GM12878 (cell line): Measurements from ENCODE around the gene NOVA2. TPM values are rescaled to one million over a fixed set of nuclear protein-coding genes. Genes with fewer than 3 reads are reported as not detected.

Source experiments
- ATAC-seq: fragments of 200-7000 bp; cut with Tn5 transposase; 3 replicates; pipeline ENCODE4 v1.9.1; 2020; ENCODE audit warnings: mild to moderate bottlenecking, moderate library complexity
- BruUV-seq: library from RNA; stranded (reverse); fragments of 400-500 nt; replicated peaks from 2 replicates; lab custom pipeline; 2021; lab: Mats Ljungman, UMichigan
- CTCF ChIA-PET: fragments of 300-600 bp; sonication (Branson Sonifier 250); formaldehyde crosslinking; extraction: SDS; loops from one replicate; lab custom pipeline; 2021; ENCODE audit warnings: inconsistent platforms; lab: Yijun Ruan, JAX
- POLR2A ChIA-PET: fragments of 350-600 bp; formaldehyde crosslinking; extraction: SDS; loops from one replicate; lab custom pipeline; 2021; ENCODE audit warnings: inconsistent platforms; lab: Charles Lee
- RAD21 ChIA-PET: fragments of 300-600 bp; sonication (Branson Sonifier 250); formaldehyde crosslinking; loops from one replicate; lab custom pipeline; 2023; ENCODE audit warnings: antibody characterized with exemption; ENCODE audit not compliant: unreplicated experiment; lab: Charles Lee
- SMC1A ChIA-PET: fragments of 300-600 bp; sonication (Branson Sonifier 250); formaldehyde crosslinking; loops from one replicate; lab custom pipeline; 2023; ENCODE audit not compliant: unreplicated experiment, uncharacterized antibody; lab: Charles Lee
- DNase-seq: peaks from one replicate; pipeline ENCODE4 v3.0.0-alpha.2; 2011; ENCODE audit warnings: low read depth, low spot score
- FAIRE-seq: peaks from 3 replicates; lab custom pipeline; 2011; peaks lifted over from hg19 to GRCh38; lab: Jason Lieb, UNC
- H2AFZ ChIP-seq: 2 replicates; pipeline ENCODE4 v1.6.0; 2011; ENCODE audit warnings: low read depth, low read length, control low read depth; ENCODE audit not compliant: control insufficient read depth
- H3K27ac ChIP-seq: 2 replicates; pipeline ENCODE4 v1.5.1; 2011; ENCODE audit warnings: control low read depth; ENCODE audit not compliant: control insufficient read depth, insufficient read depth
- H3K27me3 ChIP-seq, 2 experiments: replicated peaks in 1 of 2; 2 replicates each; pipeline versions ENCODE4 v1.6.0 to v1.6.1; 2011; ENCODE audit warnings: low read length in 1 of 2; ENCODE audit not compliant: control insufficient read depth in 2 of 2, insufficient read depth in 2 of 2
- H3K36me3 ChIP-seq, 2 experiments: 2 replicates each; pipeline ENCODE4 v1.5.1; 2011; ENCODE audit warnings: low read length in 1 of 2; ENCODE audit not compliant: control insufficient read depth in 2 of 2, insufficient read depth in 2 of 2
- H3K4me1 ChIP-seq: 2 replicates; pipeline ENCODE4 v1.6.1; 2011; ENCODE audit warnings: mild to moderate bottlenecking, low read length, moderate library complexity, mixed read lengths; ENCODE audit not compliant: control insufficient read depth, insufficient read depth
- H3K4me2 ChIP-seq: 2 replicates; pipeline ENCODE4 v1.6.0; 2011; ENCODE audit warnings: control low read depth; ENCODE audit not compliant: control insufficient read depth, insufficient read depth
- H3K4me3 ChIP-seq: fragments of 200-600 bp; sonication (generic); 2 replicates; pipeline ENCODE4 v1.5.1; 2016
- H3K79me2 ChIP-seq: 2 replicates; pipeline ENCODE4 v1.6.0; 2011; ENCODE audit warnings: low read length; ENCODE audit not compliant: control insufficient read depth, insufficient read depth
- H3K9ac ChIP-seq: 2 replicates; pipeline ENCODE4 v1.8.0; 2011; ENCODE audit warnings: low read length, control low read depth, mixed read lengths; ENCODE audit not compliant: control insufficient read depth, insufficient read depth
- H3K9me3 ChIP-seq: replicated peaks from 3 replicates; pipeline ENCODE4 v1.5.1; 2011; ENCODE audit warnings: mild to moderate bottlenecking, low read length; ENCODE audit not compliant: control insufficient read depth, insufficient read depth
- H4K20me1 ChIP-seq: 2 replicates; pipeline ENCODE4 v1.6.0; 2011; ENCODE audit not compliant: control insufficient read depth, insufficient read depth
- FOS ChIP-seq: IDR thresholded peaks from 3 replicates; pipeline ENCODE4 v1.6.1; 2011; ENCODE audit warnings: borderline replicate concordance; ENCODE audit not compliant: insufficient read length; ENCODE audit errors: extremely low read depth
- RCOR1 ChIP-seq: conservative IDR thresholded peaks from 2 replicates; pipeline ENCODE4 v1.6.1; 2012; ENCODE audit warnings: low read depth, low read length, improper control_type of control experiment
- ZBED1 ChIP-seq: IDR thresholded peaks from 2 replicates; pipeline ENCODE4 v1.6.1; 2016; ENCODE audit warnings: borderline replicate concordance
- ZBTB4 ChIP-seq: fragments of 450-650 bp; formaldehyde crosslinking; IDR thresholded peaks from 2 replicates; pipeline ENCODE4 v1.4.0; 2022; ENCODE audit warnings: mild to moderate bottlenecking, moderate library complexity
- ZNF384 ChIP-seq: IDR thresholded peaks from 2 replicates; pipeline ENCODE4 v1.6.1; 2012; ENCODE audit warnings: low read depth, mild to moderate bottlenecking, low read length, improper control_type of control experiment, borderline replicate concordance
- WGBS: methylation state at CpG from one replicate; pipeline ENCODE4 v1.1.6; 2016; ENCODE audit warnings: low lambda C conversion rate; ENCODE audit not compliant: insufficient replicate concordance, insufficient coverage; ENCODE audit errors: missing lambda C conversion rate; 5-methylcytosine and 5-hydroxymethylcytosine counted together
- in situ Hi-C: fragments of 300-500 bp; cut with MboI; formaldehyde crosslinking; loops from 9 replicates; pipeline ENCODE4 v1.14.3; 2018; ENCODE audit warnings: mixed read lengths
- intact Hi-C: fragments of 100-400 bp; cut with micrococcal nuclease; formaldehyde crosslinking; loops from one replicate; pipeline ENCODE4 v1.14.2; 2022; ENCODE audit not compliant: unreplicated experiment
- polyA plus RNA-seq, 11 experiments: library from polyadenylated mRNA; depleted of rRNA in 4 of 11; unstranded in 6 of 11; stranded (reverse) in 5 of 11; fragments of >200 nt; fragmentation: Nextera tagmentation in 4 of 11; fragmentation: Illumina TruSeq in 1 of 11; extraction: Ambion mirVana in 4 of 11; extraction: Trizol in 1 of 11; gene quantifications; 1 replicate in 1 of 11; 2 replicates in 10 of 11; pipeline versions ENCODE4 v1.2.1 to v1.2.3, GENCODE V29; 2011 to 2016; ENCODE audit warnings: inconsistent platforms in 2 of 11, missing spikeins in 2 of 11, low read depth in 1 of 11
- total RNA-seq, 4 experiments: library from RNA; depleted of rRNA in 3 of 4; stranded (reverse); fragments of >200 nt in 3 of 4; fragmentation: Illumina TruSeq in 1 of 4; extraction: Trizol in 1 of 4; gene quantifications; 2 replicates each; pipeline versions ENCODE4 v1.2.1 to v1.2.3, GENCODE V29; 2013 to 2021
- TF ChIP-seq, protein P1 (sequence below), 3 experiments: IDR thresholded peaks in 2 of 3; conservative IDR thresholded peaks in 1 of 3; 2 replicates each; pipeline ENCODE4 v1.5.1; 2011; ENCODE audit warnings: low read depth in 3 of 3, low read length in 3 of 3, mild to moderate bottlenecking in 3 of 3, control low read depth in 2 of 3, moderate library complexity in 2 of 3, inconsistent platforms in 1 of 3, mixed read lengths in 1 of 3; ENCODE audit not compliant: control insufficient read depth in 2 of 3, insufficient read depth in 1 of 3; ENCODE audit errors: extremely low read depth in 1 of 3

Gene NOVA2
- total and polyA plus RNA-seq, 10 of the 15 experiments (the other 5 are each of a cell fraction or from before 2014, with no cell fraction given) = under 0.01 to 0.44 (median 0.03) TPM; not detected in 4

DNA sequence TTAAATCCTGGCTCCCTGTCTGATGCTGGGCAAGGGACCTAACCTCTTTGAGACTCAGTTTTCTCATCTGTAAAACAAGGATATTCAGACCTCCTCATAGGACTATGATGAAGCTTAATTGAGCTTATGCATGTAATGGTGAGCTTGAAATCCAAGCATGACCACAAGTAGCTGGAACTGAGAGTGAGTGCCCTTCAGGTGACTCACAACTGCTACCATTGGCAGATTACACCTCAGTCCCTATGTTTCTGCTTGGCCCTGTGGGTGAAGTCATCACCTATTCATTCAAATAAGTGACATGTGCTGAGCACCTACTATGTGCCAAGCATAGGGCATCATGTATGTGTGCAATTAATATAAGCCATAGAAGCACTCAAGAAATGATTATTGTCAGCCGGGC is 25.7 kb downstream of the NOVA2 start:
- ATAC-seq (no peak), FAIRE-seq (no peak), DNase-seq (no peak)
- H2AFZ ChIP-seq = no peak overlapping the region
- no peaks in the 10 kb centered on the region; a peak in 1 of 4 replicates for H3K27me3 ChIP-seq
- H3K4me2 ChIP-seq = no peak overlapping the region
- H3K79me2 ChIP-seq = no peaks in the 10 kb centered on the region
- peaks cover 3% of the 10 kb centered on the region; the same call in 2 of the 3 replicates for H3K9me3 ChIP-seq
- H3K9ac ChIP-seq = no peak overlapping the region
- ChIA-PET CTCF (interaction anchor here (0.6 to 0.9 kb wide), 2 partner anchors 34 to 169 kb away, joined by 3 to 4 read pairs; no protein-coding TSS in a partner anchor), SMC1A (no interaction called here), POLR2A (no interaction called here), RAD21 (no interaction called here)
- no peak overlapping the region for H3K27ac ChIP-seq
- H4K20me1 ChIP-seq = no peaks in the 10 kb centered on the region
- intact Hi-C loops (no loop called here), in situ Hi-C loops (no loop called here)
- no TSS peak for BruUV-seq
- WGBS = 88% methylated on average over 1 of the region's 1 CpG
- H3K4me3 ChIP-seq = no peak overlapping the region
- TF ChIP-seq ZBTB4 (CRISPR knock-in tag) (no peak), ZNF384 (no peak), RCOR1 (no peak), ZBED1 (no peak), FOS (no peak)
- TF ChIP-seq, protein P1, sequence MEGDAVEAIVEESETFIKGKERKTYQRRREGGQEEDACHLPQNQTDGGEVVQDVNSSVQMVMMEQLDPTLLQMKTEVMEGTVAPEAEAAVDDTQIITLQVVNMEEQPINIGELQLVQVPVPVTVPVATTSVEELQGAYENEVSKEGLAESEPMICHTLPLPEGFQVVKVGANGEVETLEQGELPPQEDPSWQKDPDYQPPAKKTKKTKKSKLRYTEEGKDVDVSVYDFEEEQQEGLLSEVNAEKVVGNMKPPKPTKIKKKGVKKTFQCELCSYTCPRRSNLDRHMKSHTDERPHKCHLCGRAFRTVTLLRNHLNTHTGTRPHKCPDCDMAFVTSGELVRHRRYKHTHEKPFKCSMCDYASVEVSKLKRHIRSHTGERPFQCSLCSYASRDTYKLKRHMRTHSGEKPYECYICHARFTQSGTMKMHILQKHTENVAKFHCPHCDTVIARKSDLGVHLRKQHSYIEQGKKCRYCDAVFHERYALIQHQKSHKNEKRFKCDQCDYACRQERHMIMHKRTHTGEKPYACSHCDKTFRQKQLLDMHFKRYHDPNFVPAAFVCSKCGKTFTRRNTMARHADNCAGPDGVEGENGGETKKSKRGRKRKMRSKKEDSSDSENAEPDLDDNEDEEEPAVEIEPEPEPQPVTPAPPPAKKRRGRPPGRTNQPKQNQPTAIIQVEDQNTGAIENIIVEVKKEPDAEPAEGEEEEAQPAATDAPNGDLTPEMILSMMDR (IDR thresholded peaks at IDR 0.05 in 2 of 3, conservative IDR thresholded peaks at IDR 0.05 in 1 of 3; ENCODE audit: control insufficient read depth in 2 of 3, extremely low read depth in 1 of 3, insufficient read depth in 1 of 3, low read depth in 3 of 3, low read length in 3 of 3) = no peak
- H3K36me3 ChIP-seq = no peaks in the 10 kb centered on the region
- H3K4me1 ChIP-seq = peaks cover 3% of the 10 kb centered on the region
